Measurements from ENCODE around the gene CISH. TPM values are rescaled to one million over a fixed set of nuclear protein-coding genes. Genes with fewer than 3 reads are reported as not detected.

CISH gene
- total RNA-seq, 1 experiment from 2014 or later = 0.57 TPM

DNA sequence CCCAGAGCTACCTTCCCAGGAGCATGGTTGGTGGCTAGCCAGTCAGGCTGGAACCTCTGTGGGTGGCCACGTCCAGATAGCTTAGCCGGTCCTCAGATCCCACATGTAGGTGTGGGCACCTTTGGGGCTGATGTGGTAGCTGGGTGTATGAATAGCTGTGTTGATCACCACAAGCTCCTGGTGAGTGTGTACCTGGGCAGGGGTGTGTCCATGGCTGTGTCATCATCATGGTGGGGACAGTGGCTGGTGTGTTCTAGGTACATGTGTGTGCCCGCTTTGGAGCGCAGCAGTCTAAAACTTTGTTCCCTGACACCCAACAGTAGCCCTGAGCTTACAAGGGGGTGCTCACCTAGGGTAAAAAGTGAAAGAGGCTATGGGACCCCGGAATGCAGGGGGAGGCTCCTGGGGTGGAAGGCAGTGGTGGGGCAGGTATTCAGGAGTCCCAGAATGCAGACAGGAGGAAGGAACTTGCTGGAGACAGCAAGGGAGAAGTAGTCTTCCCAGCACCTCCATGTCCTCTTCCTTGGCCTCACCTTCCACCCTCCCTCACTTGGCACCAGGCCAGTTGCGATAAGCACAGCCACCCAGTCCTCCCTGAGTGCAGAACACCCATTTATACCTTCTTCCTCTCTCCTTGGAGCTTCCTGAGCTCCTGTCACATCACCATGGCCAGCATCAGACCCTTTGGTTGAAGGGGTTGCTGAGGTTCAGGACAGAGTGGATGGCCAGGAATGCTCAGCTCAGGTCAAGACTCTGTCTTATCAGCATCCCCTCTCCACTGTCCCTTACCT, 1.2 kb downstream of the CISH start:
- in situ Hi-C loops (cut with HindIII; ENCODE audit: low pct_unique_long_range_greater_than_20kb, low sequenced_read_pairs) (no loop called here), intact Hi-C loops (cut with micrococcal nuclease; ENCODE audit: unreplicated experiment) (loop anchor here (5.0 kb wide), 1 partner anchor 173 kb away; no protein-coding TSS in a partner anchor)
- no peak for DNase-seq (ENCODE audit: low read depth, low spot score)
- POLR2A ChIA-PET = no interaction called here
- CTCF ChIA-PET = no interaction called here
- ATAC-seq = no peak
- H3K36me3 ChIP-seq (ENCODE audit: control insufficient read depth, insufficient read depth, low read length) = no peaks in the 10 kb centered on the region
- no peak overlapping the region for H3K4me3 ChIP-seq (ENCODE audit: low read depth in 2 of 2, low read length in 2 of 2)
- no TSS peak for BruUV-seq (replicated peaks)
- H3K4me1 ChIP-seq (ENCODE audit: control insufficient read depth, insufficient read depth, low read length) = no peaks in the 10 kb centered on the region
- H3K9me3 ChIP-seq (ENCODE audit: control insufficient read depth, insufficient read depth, low read depth, low read length) = no peaks in the 10 kb centered on the region
- H3K27me3 ChIP-seq (ENCODE audit: control insufficient read depth, insufficient read depth, low read length) = no peaks in the 10 kb centered on the region
- H3K27ac ChIP-seq (ENCODE audit: low read length) = no peak overlapping the region
- no peak for TF ChIP-seq TCF7L2 (IDR thresholded peaks at IDR 0.05; ENCODE audit: low read depth, low read length)
- no peak for TF ChIP-seq SIN3A (IDR thresholded peaks at IDR 0.05; ENCODE audit: borderline replicate concordance, insufficient read depth, low read depth, low read length)
- no peak for TF ChIP-seq REST (IDR thresholded peaks at IDR 0.05; ENCODE audit: insufficient read depth in 1 of 2, low read depth in 2 of 2, low read length in 1 of 2)
- TF ChIP-seq POLR2AphosphoS5 (IDR thresholded peaks at IDR 0.05; ENCODE audit: low read depth, low read length) = no peak
- no peak for TF ChIP-seq CTCF (IDR thresholded peaks at IDR 0.05)

DNA sequence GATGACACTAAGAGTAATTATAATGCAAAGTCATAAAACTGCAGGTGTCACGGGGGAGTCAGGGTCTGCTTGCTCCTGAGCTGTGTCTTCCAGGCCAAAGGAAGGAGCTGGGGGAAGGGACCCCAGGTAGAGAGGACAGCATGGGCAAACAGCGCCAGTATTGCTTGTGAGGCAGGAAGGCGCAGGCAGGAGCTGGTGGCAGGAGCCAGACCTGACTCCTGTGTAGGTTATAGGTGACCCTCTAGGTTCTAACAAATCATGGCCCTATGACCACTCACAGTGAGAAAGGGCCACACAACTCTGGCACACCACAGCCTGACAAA, 1.9 kb downstream of the CISH start:
- ChIA-PET POLR2A (no interaction called here), CTCF (no interaction called here)
- ATAC-seq (no peak), DNase-seq (ENCODE audit: low read depth, low spot score) (no peak)
- intact Hi-C loops (cut with micrococcal nuclease; ENCODE audit: unreplicated experiment) (loop anchor here (5.0 kb wide), 1 partner anchor 172 kb away; no protein-coding TSS in a partner anchor), in situ Hi-C loops (cut with HindIII; ENCODE audit: low pct_unique_long_range_greater_than_20kb, low sequenced_read_pairs) (no loop called here)
- Histone ChIP-seq H3K36me3 (ENCODE audit: control insufficient read depth, insufficient read depth, low read length) (no peaks in the 10 kb centered on the region), H3K4me3 (ENCODE audit: low read depth in 2 of 2, low read length in 2 of 2) (no peak overlapping the region), H3K4me1 (ENCODE audit: control insufficient read depth, insufficient read depth, low read length) (no peaks in the 10 kb centered on the region), H3K9me3 (ENCODE audit: control insufficient read depth, insufficient read depth, low read depth, low read length) (no peaks in the 10 kb centered on the region), H3K27me3 (ENCODE audit: control insufficient read depth, insufficient read depth, low read length) (no peaks in the 10 kb centered on the region), H3K27ac (ENCODE audit: low read length) (no peak overlapping the region)
- no peak for TF ChIP-seq CTCF (IDR thresholded peaks at IDR 0.05)
- TF ChIP-seq REST (IDR thresholded peaks at IDR 0.05; ENCODE audit: insufficient read depth in 1 of 2, low read depth in 2 of 2, low read length in 1 of 2) = no peak
- TF ChIP-seq POLR2AphosphoS5 (IDR thresholded peaks at IDR 0.05; ENCODE audit: low read depth, low read length) = no peak
- TF ChIP-seq SIN3A (IDR thresholded peaks at IDR 0.05; ENCODE audit: borderline replicate concordance, insufficient read depth, low read depth, low read length) = no peak
- TF ChIP-seq TCF7L2 (IDR thresholded peaks at IDR 0.05; ENCODE audit: low read depth, low read length) = no peak
- no TSS peak for BruUV-seq (replicated peaks)
